Thoracic aorta (tissue), 2 donors: ENCODE data around the gene OR4S1. TPM values are rescaled to one million over a fixed set of nuclear protein-coding genes. Genes with fewer than 3 reads are reported as not detected.

Source experiments
- ATAC-seq: fragments of 150-250 bp; one replicate; pipeline ENCODE4 v1.8.0; 2017; ENCODE audit warnings: low read depth; ENCODE audit not compliant: insufficient number of reproducible peaks, low FRiP score
- DNase-seq: peaks from one replicate; pipeline ENCODE4 v3.0.0-alpha.2; 2020; ENCODE audit warnings: low spot score
- H3K27ac ChIP-seq, 2 donors: fragments of 200-600 bp; sonication (generic); 1 replicate in 1 of 2; 2 replicates in 1 of 2; pipeline ENCODE4 v1.5.1; 2016; ENCODE audit warnings: mild to moderate bottlenecking in 2 of 2, moderate library complexity in 2 of 2
- H3K27me3 ChIP-seq: fragments of 200-600 bp; sonication (generic); replicated peaks from 2 replicates; pipeline ENCODE4 v1.6.0; 2016; ENCODE audit warnings: mild to moderate bottlenecking; ENCODE audit not compliant: insufficient read depth
- H3K36me3 ChIP-seq: fragments of 200-600 bp; sonication (generic); one replicate; pipeline ENCODE4 v1.5.1; 2016
- H3K4me1 ChIP-seq, 2 donors: fragments of 200-600 bp; sonication (generic); 1 replicate in 1 of 2; 2 replicates in 1 of 2; pipeline versions ENCODE4 v1.5.1 to v1.6.0; 2016; ENCODE audit warnings: low read depth in 2 of 2, mild to moderate bottlenecking in 1 of 2; ENCODE audit not compliant: control insufficient read depth in 1 of 2
- H3K4me3 ChIP-seq: fragments of 200-600 bp; sonication (generic); 2 replicates; pipeline ENCODE4 v1.5.1; 2016; ENCODE audit warnings: mild to moderate bottlenecking
- H3K9me3 ChIP-seq: fragments of 200-600 bp; sonication (generic); 2 replicates; pipeline ENCODE4 v1.5.1; 2016
- total RNA-seq, 2 donors: library from RNA; depleted of rRNA; stranded (reverse); fragments of >200 nt; gene quantifications; one replicate each; pipeline versions ENCODE4 v1.1.0 to v1.2.3, GENCODE V29; 2016
- TF ChIP-seq, protein P1 (sequence below): fragments of 200-600 bp; sonication (generic); IDR thresholded peaks from one replicate; pipeline ENCODE4 v1.5.1; 2019; ENCODE audit warnings: antibody characterized with exemption

The OR4S1 gene
- total RNA-seq, 2 donors from 2014 or later, result not detected

DNA sequence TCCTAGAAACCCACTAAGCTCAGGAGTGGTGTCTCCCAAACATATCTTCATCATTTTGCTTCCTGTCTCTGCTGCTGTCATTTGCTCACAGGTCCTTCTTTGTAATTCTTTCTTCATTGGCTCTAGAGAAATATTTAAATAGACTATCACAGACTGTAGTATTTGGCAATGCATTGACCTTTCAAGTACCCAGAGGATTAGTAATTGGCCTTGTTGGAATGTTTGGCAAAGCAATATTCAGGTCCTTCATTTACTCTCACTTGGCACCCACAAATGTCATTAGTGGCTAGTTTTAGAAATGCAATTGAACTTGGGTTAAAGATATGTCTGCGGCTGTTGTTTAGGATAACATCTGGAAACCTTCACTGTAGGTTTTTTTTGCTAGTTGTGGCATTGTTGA lies 48.7 kb downstream of the OR4S1 start:
- H3K4me1 ChIP-seq, result no peaks in the 10 kb centered on the region
- ATAC-seq, result no peak
- no peaks in the 10 kb centered on the region for H3K36me3 ChIP-seq
- DNase-seq, result no peak
- H3K27me3 ChIP-seq, result no peaks in the 10 kb centered on the region
- H3K27ac ChIP-seq, result no peak overlapping the region
- H3K9me3 ChIP-seq, result no peaks in the 10 kb centered on the region
- TF ChIP-seq, protein P1, sequence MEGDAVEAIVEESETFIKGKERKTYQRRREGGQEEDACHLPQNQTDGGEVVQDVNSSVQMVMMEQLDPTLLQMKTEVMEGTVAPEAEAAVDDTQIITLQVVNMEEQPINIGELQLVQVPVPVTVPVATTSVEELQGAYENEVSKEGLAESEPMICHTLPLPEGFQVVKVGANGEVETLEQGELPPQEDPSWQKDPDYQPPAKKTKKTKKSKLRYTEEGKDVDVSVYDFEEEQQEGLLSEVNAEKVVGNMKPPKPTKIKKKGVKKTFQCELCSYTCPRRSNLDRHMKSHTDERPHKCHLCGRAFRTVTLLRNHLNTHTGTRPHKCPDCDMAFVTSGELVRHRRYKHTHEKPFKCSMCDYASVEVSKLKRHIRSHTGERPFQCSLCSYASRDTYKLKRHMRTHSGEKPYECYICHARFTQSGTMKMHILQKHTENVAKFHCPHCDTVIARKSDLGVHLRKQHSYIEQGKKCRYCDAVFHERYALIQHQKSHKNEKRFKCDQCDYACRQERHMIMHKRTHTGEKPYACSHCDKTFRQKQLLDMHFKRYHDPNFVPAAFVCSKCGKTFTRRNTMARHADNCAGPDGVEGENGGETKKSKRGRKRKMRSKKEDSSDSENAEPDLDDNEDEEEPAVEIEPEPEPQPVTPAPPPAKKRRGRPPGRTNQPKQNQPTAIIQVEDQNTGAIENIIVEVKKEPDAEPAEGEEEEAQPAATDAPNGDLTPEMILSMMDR, result no peak
- H3K4me3 ChIP-seq, result no peak overlapping the region

Other genes starting within 250 kb of the OR4S1 start
- not detected for gene OR4B1, start 89.4 kb upstream of the OR4S1 start, total RNA-seq
- gene OR4X2, start 61.1 kb upstream of the OR4S1 start, total RNA-seq, result not detected
- not detected for gene OR4X1, start 42.4 kb upstream of the OR4S1 start, total RNA-seq
- not detected for gene OR4C3, start 18.7 kb downstream of the OR4S1 start, total RNA-seq
- gene OR4C5, start 60.2 kb downstream of the OR4S1 start, total RNA-seq, result not detected
- gene OR4A47, start 182.6 kb downstream of the OR4S1 start, total RNA-seq, result not detected